Activated CD4-positive, CD25-positive, alpha-beta regulatory T cell (primary cell): ENCODE measurements around the gene C11orf58.

Experiments used
- DNase-seq, 4 experiments: peaks; one replicate each; lab custom pipeline; 2025; lab: John Stamatoyannopoulos, UW

Gene C11orf58

GRCh38 chr11:16769386-16769785 is 30.9 kb downstream of the C11orf58 start:
- no peak for DNase-seq

- DNase-seq: no peak
Observed at GRCh38 chr11:16770016-16770415, 31.6 kb downstream of the C11orf58 start.

GRCh38 chr11:16771350-16772140 is 33.1 kb downstream of the C11orf58 start:
- DNase-seq: no peak

GRCh38 chr11:16772141-16772512 is 33.7 kb downstream of the C11orf58 start:
- no peak for DNase-seq

GRCh38 chr11:16773981-16774935 is 35.8 kb downstream of the C11orf58 start:
- no peak for DNase-seq

- DNase-seq: no peak
Observed at GRCh38 chr11:16774936-16775613, 36.6 kb downstream of the C11orf58 start.

GRCh38 chr11:16775614-16776283 is 37.3 kb downstream of the C11orf58 start:
- DNase-seq: no peak

- no peak for DNase-seq
Observed at GRCh38 chr11:16776711-16777612, 38.5 kb downstream of the C11orf58 start.

GRCh38 chr11:16777613-16777975 is 39.1 kb downstream of the C11orf58 start:
- no peak for DNase-seq

- no peak for DNase-seq
Observed at GRCh38 chr11:16778286-16778685, 39.8 kb downstream of the C11orf58 start.

- DNase-seq: no peak
Observed at GRCh38 chr11:16778876-16779275, 40.4 kb downstream of the C11orf58 start.

GRCh38 chr11:16779436-16779835 is 41.0 kb downstream of the C11orf58 start:
- DNase-seq: no peak

GRCh38 chr11:16780146-16780545 is 41.7 kb downstream of the C11orf58 start:
- DNase-seq: no peak

GRCh38 chr11:16780698-16781550 is 42.5 kb downstream of the C11orf58 start:
- DNase-seq: no peak

GRCh38 chr11:16781936-16782919 is 43.8 kb downstream of the C11orf58 start:
- DNase-seq: no peak

GRCh38 chr11:16783321-16783801 is 44.9 kb downstream of the C11orf58 start:
- DNase-seq: no peak

GRCh38 chr11:16784097-16784496 is 45.6 kb downstream of the C11orf58 start:
- no peak for DNase-seq

GRCh38 chr11:16784666-16785065 is 46.2 kb downstream of the C11orf58 start:
- no peak for DNase-seq
